Fibroblast of skin of left biceps (primary cell): Measurements from ENCODE around the gene OR8J3.
"Not testable (repeated sequence)": the region's sequence is repeated elsewhere in the genome, so short reads cannot be mapped to it uniquely, and the experiment has no call there.

Experiments
- DNase-seq, 2 experiments: peaks; one replicate each; pipeline ENCODE4 v3.0.0-alpha.2; 2013; ENCODE audit warnings: low read depth in 2 of 2

OR8J3 gene, protein sequence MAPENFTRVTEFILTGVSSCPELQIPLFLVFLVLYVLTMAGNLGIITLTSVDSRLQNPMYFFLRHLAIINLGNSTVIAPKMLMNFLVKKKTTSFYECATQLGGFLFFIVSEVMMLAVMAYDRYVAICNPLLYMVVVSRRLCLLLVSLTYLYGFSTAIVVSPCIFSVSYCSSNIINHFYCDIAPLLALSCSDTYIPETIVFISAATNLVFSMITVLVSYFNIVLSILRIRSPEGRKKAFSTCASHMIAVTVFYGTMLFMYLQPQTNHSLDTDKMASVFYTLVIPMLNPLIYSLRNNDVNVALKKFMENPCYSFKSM

DNA sequence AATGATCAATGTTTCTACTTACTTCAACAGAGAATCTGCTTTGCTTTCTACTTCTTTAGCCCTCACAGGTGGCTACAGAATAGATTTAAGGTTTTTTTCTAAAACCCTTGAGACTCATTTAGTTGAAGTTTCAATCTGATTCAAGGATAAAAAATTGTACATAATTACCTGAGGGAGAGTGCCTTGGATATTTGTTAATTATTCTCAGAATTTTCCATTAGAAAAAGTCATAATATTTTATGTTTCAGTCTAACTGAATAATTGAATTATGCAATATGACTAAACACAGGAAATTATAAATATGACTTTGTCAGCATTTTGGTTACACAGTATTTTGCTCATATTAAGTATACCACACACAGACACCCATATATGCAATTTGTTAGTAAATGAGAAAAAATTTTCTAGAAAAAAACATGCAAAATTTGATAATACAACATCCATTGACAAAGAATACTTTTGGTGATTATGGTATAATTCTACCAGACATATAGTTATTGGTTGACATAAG, at the start of gene OR8J3:
OR8J3 (minus strand) TSS at position 51 of the 511 bp plus-strand sequence. CDS start 2,483 bp downstream, outside the sequence.
- DNase-seq, result no peak

DNA sequence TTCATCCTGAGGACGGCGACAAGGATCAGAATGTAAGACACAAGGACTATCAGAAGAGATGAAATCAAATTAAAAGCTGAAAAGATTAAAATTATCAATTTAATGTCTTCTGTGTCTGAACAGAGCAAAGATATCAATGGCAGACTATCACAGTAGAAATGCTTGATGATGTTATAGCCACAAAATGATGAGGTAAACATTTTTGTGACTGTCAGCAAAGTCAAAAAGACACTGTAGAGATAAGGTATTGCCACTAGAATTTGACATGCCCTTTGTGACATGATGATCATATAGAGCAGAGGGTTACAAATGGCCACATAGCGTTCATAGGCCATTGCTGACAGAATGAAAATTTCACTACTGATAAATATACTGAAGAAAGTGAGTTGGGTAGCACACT, 48.6 kb upstream of the OR8J3 start:
- DNase-seq, result no peak

DNA sequence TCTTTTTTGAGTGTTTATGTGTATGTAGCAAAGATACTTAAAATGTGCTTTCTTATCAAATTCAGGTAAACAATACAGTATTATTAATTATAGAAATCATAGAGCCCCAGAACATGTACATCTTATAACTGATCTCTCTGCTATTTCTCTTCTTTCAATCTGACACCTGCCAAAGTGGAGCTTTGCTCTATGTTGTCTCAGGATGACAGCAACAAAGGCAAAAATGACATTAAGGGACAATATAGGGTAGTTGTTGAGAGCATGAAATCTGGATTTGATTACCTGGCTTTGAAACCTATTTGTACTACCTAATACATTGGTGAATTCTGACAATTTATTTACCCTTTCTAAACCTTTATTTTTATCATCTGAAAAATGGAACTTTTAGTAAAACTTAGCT, 43.5 kb upstream of the OR8J3 start:
- no peak for DNase-seq

DNA sequence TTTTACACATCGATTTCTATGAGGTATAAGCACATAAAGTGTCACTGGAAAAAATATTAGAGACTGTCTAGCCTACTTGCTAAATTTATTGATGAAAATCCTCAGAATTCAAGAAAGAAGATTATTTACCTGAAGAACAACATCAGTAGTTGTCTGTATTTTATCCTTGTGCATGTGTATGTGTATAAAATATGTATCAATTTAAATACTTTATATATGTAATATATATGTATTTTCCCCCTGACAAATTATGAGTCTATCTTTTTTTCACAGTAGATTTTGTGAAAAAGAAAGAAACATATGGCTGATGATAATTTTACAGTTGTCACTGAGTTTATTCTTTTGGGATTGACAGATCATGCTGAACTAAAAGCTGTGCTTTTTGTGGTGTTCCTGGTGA, 36.3 kb upstream of the OR8J3 start, which contains the start of gene OR5J2:
OR5J2 (plus strand) TSS at position 301 of the 400 bp plus-strand sequence; CDS start at position 301, 0 bp downstream.
- DNase-seq, result no peak

DNA sequence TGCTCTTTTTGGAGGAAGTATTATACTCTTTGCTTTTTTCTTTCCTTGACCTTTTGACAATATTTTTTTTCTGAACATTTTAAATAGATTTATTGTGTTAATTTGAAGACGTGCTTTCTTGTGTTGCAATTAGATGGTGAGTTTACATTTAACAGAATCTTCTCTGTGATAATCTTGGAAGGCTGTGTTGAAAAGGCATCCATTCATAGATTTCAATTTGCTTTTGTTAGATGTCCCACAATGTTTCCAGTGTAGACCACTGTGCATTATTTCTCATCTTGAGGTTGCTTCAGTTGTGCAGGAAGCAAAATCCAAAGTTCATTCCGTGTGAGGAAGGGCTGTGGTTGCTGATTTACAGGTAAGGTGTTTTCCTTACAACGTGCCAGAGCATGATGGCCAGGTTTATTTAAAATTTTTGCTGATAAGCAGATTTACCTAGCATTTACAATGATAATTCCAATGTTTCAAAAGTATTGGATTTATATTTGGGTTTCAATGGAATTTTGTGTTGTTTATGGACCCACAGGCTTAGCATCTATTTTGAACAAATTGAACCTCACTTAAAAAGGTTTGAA, 32.3 kb upstream of the OR8J3 start:
- no peak for DNase-seq

DNA sequence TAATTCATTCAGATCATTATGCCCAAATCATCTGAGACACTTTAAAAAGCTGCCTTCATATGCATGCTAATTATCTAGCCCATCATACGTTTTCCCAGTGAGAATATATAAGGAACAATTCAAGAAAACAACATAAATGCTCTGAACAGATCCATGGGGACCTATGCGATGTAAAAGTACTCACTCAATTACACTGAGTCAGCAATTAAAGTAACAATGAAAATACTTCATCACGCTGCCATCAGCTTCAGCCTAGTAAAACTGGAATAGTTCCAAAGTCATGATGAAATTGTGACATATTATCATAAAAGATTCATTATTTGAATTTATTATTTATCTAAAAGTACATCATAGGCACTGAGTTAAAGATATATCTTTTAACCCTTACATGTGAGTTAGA, 23.8 kb upstream of the OR8J3 start:
- no peak for DNase-seq

DNA sequence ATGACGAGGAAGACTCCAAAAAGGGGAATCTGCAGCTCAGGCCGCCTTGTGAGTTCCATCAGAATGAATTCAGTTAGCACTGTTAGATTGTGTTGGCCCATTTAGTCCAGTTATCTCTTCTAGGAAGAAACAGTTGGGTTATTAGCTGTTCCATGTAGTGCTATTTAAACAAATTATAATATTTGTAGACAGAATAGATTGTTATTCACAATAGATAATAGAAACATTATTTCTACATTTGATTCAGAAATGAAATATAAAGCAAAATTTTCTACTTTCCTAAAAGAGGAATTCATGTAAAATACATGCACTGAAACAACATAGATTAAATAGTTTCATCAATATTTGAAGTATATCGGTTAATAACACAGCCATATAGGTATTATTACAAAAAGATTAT, 20.2 kb upstream of the OR8J3 start, which contains the start of gene OR8K5:
OR8K5 (minus strand) TSS at position 101 of the 400 bp plus-strand sequence; CDS start at position 101, 0 bp downstream.
- no peak for DNase-seq

DNA sequence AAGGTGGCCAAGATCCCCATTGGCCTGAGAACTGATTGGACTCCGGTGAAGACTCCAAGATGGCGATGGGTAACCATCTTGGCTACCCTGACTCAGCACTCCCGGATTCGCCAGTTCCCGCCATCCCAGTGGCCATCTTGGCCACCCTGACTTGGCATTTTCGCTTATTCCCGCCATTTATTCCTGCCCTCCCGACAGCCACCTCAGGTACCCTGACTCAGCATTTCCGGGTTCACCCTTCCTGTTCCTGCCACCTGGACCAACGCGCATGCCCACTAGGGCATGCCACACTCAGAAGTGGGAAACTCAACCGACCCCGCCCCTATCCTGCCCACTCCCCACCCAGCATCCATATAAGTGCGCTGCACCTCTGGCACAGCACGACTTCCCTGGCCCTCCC, 12.3 kb upstream of the OR8J3 start:
- no peak for DNase-seq

DNA sequence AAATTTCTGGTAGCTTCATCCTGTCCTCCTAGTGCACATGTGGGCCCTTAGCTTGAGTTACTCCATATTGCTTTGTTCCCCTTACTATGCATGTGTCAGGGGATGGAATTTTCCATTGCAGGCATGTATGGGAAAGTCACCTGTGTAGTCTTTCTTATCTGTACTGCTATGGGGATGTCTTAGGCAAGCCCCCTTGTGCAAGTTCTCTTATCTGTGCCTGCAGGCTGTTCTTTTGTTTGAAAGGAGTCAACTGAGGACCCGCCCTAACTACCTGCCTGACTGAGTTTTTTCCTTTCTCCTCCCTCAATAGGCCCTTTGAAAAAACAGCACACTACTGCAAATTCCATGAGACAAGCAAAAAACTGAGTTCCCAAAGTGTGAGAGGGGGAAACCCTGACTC, 11.4 kb upstream of the OR8J3 start:
- DNase-seq, result no peak

DNA sequence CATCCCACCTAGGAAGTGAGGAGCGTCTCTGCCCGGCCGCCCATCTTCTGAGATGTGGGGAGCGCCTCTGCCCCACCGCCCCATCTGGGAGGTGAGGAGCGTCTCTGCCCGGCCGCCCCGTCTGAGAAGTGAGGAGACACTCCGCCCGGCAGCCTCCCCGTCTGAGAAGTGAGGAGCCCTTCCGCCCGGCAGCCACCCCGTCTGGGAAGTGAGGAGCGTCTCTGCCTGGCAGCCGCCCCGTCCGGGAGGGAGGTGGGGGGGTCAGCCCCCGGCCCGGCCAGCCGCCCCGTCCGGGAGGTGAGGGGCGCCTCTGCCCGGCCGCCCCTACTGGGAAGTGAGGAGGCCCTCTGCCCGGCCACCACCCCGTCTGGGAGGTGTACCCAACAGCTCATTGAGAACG, 3.7 kb upstream of the OR8J3 start:
- not testable (repeated sequence) for DNase-seq

DNA sequence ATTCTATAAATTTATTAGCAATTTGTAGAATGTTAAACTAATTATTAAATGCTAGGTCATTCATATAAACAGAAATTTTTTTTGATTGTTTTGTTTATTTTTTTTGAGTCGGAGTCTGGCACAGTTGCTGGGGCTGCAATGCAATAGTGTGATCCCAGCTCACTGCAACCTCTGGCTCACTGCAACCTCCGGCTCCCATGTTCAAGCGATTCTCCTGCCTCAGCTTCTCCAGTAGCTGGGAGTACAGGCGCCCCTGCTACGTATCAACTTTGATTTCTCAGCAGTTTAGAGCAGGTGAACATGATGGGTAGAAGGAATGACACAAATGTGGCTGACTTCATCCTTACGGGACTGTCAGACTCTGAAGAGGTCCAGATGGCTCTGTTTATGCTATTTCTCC, 17.9 kb downstream of the OR8J3 start, which contains the start of gene OR8H3:
OR8H3 (plus strand) TSS at position 301 of the 400 bp plus-strand sequence; CDS start at position 301, 0 bp downstream.
- DNase-seq, result no peak

DNA sequence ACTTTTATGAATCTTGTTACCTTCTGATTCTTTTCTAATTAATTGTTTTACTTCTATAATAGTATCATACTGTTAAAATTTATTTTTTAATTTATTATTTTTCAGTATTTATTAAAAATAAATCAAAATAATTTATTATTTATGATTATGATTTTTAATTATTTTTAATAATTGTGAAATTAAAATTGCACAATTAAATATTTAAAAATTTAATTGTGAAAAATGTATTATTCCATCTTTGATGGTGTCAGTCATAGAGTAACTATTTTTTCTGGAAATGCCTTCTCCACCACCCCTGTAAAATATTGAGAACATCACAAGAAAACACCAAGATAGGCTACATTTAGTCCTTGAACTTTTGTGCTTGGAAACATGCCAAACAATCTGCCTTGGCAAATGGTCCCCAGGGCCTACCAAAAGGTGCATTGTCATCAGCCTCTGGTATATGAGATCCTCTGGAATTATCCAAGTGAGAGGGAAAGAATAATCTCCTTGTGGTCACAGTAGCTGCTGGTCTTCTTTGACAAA, 36.7 kb downstream of the OR8J3 start, which contains the start of gene OR8H2:
OR8H2 (plus strand) TSS at position 478 of the 528 bp plus-strand sequence. CDS start 1,356 bp downstream, outside the sequence.
- no peak for DNase-seq

DNA sequence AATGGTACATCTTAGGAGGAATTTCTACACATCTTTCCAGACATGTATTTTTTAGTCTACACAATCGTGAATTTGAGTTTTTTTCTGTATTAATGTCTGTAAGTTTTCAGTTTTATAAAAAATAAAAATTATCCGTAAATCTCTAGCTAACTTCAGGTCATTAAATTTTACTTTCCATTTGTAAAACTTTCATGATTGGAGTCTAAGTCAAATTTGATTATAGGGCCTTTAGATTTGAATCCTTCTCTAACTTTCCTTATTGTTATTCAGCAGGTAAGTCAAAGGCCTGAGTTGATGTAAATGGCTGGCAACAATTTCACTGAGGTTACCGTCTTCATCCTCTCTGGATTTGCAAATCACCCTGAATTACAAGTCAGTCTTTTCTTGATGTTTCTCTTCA, 47.0 kb downstream of the OR8J3 start, which contains the start of gene OR8I2:
OR8I2 (plus strand) TSS at position 301 of the 400 bp plus-strand sequence; CDS start at position 301, 0 bp downstream.
- DNase-seq, result no peak

DNA sequence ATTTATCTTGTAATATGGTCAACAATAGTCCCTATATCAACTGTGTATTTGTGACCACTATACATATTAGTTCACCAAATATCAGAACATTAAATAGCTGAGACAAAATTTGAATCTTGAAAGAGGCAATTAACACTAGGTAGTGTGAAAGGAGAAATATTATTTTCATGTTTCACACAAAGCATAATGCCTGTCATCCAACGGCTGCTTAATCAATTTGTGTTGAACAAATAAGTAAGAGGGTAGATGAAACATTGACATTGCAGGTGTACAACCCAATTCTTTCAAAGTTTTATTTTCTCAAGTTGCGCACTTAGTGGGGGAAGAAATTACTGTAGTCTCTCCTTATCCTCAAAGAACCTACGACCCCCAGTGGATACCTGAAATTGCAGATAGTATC, 50.3 kb downstream of the OR8J3 start:
- no peak for DNase-seq
